Stimulated activated CD8-positive, alpha-beta memory T cell treated with anti-CD3 and anti-CD28 coated beads, Interleukin-4, amount 100 ng/mL, for 24 hours (primary cell): Measurements from ENCODE around the gene FBN1.

Experiments
- DNase-seq: peaks from one replicate; pipeline ENCODE4 v3.0.0-alpha.2; 2020; ENCODE audit warnings: low read depth

Gene FBN1

DNA sequence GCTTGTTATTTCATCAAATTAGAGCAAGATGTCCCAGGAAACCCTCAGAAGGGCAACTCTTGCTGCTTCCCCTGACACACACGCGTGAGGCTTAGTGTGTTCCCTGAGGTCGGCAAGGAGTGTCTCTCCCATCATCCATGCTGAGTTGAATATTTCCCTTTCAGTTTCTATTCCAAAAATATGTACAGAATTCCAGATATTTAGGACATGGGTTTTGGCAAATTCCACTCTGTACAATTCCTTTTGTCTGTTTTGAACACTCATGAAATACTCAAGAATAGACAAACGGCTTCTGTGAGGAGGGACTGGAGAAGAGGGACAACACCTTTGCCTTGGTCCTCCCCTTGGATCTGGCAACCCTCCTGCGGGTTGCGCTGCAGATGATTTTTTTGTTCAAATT is 176.2 kb downstream of the FBN1 start:
- DNase-seq: no peak

DNA sequence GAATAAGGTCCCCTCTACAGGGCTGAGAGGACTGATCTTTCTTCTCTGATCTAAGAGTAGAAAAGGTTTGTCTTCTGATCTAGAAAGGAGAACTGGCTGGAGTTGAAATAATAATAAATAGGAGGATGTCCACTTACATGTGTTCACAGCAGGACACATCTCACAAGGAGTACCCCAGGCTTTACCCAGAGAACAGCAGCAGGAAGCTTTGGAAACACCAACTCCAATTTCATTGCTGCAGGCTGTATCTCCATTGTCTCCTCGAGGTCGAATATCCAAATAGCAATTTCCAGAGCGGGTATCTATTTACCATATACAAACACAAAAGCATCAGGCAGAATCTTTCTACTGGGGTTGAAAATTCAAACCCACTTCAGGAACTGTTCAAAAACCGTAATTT is 177.7 kb downstream of the FBN1 start:
- DNase-seq: no peak

GRCh38 chr15:48466820-48467219 is 178.7 kb downstream of the FBN1 start:
- DNase-seq: no peak

GRCh38 chr15:48466079-48466478 is 179.4 kb downstream of the FBN1 start:
- DNase-seq: no peak

DNA sequence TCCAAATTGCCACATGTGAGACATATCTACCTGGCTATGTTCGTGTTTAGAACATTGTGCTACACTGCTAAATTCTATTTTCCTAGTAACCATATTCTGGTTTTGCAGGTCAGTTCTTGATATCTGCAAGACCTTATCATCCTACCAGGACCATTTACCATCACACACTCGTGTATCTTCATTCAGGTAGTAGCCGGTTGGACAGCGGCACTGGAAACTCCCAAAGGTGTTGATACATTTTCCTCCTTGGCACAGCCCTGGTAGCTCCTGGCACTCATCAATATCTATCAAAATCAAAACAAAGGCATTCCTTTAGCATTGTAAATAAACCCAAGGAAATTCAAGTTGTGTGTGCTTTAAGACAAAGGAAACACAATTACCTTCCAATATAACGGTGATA is 180.1 kb downstream of the FBN1 start:
- DNase-seq: no peak

GRCh38 chr15:48463366-48463880 is 182.1 kb downstream of the FBN1 start:
- no peak for DNase-seq

- no peak for DNase-seq
Observed at GRCh38 chr15:48462688-48463087, 182.8 kb downstream of the FBN1 start.

- no peak for DNase-seq
Observed at GRCh38 chr15:48459571-48460442, 185.7 kb downstream of the FBN1 start.

DNA sequence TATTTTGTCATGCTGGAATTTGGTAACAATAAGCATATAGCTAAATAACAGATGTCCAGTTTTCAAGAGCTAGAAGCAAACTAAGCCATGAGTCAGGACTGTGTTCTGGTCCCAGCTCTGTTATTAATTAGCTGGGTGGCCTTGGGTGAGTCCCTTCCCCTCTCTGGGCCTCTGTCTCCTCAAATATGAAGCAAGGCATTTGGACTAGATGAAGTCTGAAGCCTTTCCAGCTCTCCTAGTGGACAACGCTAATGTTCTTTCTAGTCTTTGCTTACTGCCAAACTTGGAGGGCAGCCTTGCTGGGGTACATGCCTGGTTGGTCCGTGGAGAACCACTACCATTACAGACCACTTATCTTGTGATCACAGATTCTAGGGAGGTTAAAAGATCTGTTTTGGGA is 186.6 kb downstream of the FBN1 start:
- DNase-seq: no peak

GRCh38 chr15:48456134-48456533 is 189.4 kb downstream of the FBN1 start:
- DNase-seq: no peak

- no peak for DNase-seq
Observed at GRCh38 chr15:48451736-48452135, 193.8 kb downstream of the FBN1 start.

- DNase-seq: no peak
Observed at GRCh38 chr15:48451241-48451640, 194.3 kb downstream of the FBN1 start.

DNA sequence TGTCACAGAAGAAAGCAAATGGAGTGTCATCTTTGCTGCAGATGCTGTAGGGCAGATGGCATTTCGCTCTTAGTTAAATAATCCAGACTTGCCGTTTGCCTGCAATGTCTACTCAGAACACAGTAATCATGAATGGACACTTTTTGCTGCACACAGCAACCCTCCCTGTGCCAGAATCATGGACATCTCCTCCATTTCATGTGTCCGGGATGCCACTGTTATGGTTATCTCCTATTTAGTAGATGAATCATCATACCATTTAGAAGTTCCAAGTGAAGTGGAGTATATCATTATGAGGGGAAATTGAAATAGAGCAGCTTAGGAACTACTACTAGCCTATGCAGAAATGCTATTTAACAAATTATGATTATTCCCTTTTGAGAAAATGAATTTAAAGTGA is 195.8 kb downstream of the FBN1 start:
- DNase-seq: no peak

DNA sequence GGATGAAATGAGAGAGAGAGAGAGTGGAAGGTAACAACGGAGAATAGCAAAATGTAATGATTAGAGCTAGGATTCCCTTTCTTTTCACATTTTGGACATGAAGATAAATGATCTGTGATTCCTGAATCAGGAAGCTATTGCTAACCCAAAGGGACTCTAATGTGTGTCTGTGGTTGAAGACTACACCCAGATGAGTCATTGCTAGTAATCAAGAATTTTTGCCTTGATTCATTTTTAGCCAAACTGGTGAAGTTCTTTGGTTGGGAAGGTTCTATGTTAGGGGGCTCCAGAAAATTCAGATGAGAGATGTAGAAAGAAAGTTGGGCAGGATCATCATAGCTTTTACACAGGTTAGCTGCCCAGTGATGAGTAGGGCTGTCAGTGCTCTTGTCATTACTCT is 197.9 kb downstream of the FBN1 start:
- DNase-seq: no peak

DNA sequence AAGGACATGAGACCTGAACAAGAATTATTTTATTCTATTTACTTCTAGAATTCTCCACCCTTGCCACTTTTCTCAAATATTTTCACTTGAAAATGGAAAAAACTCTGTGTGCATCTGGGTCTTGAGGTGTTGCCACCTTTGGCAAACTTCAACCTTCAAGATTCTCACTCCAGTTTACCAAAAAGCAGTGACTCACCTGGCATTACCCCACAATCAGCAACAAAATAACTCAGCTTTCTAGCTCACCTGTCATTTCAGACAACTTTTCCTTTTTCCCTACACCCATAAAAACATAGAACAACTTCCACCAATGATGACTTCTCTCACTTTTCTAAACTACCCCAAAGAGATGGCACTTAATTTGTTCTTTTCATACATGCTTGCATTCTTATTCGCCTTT is 198.5 kb downstream of the FBN1 start:
- no peak for DNase-seq

GRCh38 chr15:48442011-48442410 is 203.5 kb downstream of the FBN1 start:
- no peak for DNase-seq

DNA sequence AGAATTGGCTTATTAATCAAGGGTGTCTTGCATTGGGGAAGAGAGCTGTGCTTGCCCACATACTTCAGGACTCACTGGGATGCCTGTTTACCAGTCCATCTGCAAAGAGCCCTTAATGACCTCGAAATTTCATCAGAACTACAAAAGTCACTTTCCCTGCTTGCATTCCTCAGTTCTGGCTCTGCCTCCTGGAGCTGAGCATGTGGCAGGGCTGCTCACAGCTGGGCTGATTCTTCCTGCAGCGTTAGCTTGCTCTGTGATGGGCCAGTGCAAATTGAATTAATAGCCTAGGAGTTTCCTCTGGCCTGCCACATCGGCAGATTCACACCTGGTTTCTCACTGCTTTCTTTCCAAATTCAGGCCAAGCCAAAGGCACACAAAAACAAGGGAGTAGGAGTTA is 205.4 kb downstream of the FBN1 start:
- DNase-seq: no peak

DNA sequence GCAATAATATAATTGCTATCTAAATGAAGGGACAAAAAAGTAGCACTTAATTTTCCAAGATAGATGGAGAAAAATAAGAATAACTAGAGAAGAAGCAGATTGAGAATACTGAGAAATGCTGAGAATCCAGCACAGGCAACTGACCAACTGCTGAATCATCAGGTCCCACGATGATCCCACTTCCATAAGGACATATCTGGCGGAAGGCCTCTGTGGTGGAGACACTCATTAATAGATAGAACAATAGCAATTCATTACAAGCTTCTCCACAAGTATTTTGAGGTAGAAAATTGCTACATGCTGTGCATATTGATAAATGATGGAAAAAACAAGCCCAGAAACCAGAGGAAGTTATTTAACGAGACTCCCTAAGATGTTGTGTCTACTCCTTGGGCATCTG is 208.3 kb downstream of the FBN1 start:
- DNase-seq: no peak

- no peak for DNase-seq
Observed at GRCh38 chr15:48435321-48435720, 210.2 kb downstream of the FBN1 start.

DNA sequence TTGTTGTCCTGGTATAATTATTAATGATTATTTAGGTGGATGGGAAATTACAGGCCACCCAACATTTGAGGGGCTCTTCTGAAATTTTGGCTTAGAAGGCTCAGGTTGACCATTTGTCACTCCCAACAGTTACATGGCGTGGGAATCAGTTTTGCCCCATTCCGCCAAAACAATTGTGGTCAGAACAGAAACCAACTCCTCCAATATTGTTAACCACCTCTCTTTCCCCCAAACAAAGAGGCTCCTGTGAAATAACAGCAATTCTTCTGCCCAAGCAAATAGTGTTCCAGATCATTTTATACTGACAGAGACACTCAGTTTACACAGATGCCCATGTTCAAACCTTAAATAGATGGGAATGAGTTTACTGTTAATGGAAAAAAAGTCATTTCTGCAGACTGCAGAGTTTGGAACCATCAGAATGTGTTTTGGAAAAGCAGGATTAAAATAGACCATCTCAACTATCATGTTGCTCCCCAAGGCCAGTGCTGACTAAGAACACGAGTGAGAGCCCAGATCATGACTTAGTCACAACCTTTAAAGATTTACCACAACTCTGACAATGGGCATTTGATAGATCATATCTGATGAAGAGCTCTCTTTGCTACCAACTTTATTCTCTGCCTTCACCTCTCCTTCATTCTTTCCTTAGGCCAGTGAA is 212.2 kb downstream of the FBN1 start:
- DNase-seq: no peak

DNA sequence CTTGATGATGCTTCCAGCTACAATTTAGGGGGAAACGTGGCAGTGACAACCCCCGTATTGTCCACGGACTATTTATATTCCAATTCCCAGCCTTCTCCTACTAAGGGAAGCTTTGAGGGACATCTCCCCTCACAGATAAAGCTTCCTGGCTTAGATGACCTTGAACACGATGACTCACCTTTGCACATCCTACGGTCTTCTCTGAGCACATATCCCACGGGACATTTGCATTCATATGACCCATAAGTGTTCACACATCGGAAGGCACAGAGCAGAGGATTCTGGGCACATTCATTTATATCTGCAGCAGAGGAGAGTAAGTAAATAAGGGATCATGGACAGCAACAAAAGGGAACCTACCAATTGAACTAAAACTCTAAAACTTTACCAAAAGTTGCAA is 212.8 kb downstream of the FBN1 start:
- DNase-seq: no peak

- no peak for DNase-seq
Observed at GRCh38 chr15:48427960-48428547, 217.5 kb downstream of the FBN1 start.

DNA sequence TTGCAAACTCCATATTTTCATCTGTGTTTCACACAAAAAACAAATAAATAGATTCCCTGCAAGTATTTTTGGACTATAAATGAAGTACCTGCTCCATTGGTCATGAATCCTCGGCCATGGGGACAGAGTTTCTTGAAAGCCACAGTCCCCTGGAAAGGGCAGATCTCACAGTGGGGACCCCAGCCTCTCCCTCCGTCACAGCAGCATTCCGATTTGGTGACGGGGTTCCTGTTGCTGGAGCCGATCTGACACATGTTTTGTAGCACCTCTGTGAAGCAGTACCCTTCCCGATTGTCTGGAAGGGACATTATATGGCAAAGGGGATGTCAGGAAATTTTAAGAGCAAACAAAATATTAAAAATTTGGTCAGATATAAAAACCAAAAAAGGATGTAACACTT is 218.0 kb downstream of the FBN1 start:
- no peak for DNase-seq
